GM10266 (cell line): ENCODE data around the gene CNN3.

Source experiments
- DNase-seq: peaks from one replicate; pipeline ENCODE4 v3.0.0; 2012; ENCODE audit errors: extremely low spot score
- CTCF ChIP-seq: IDR thresholded peaks from 2 replicates; pipeline ENCODE4 v1.5.1; 2012; ENCODE audit warnings: mild to moderate bottlenecking, low read depth; ENCODE audit not compliant: control insufficient read depth, insufficient read depth; ENCODE audit errors: missing control alignments

CNN3 gene

GRCh38 chr1:94954263-94955220, 27.6 kb upstream of the CNN3 start:
- DNase-seq: no peak
- TF ChIP-seq CTCF: no peak

GRCh38 chr1:94953746-94954145, 26.8 kb upstream of the CNN3 start:
- TF ChIP-seq CTCF: no peak
- DNase-seq: no peak

GRCh38 chr1:94953107-94953506, 26.2 kb upstream of the CNN3 start:
- TF ChIP-seq CTCF: no peak
- no peak for DNase-seq

- no peak for DNase-seq
- no peak for TF ChIP-seq CTCF
Observed at GRCh38 chr1:94952539-94952938, 25.6 kb upstream of the CNN3 start.

GRCh38 chr1:94951509-94952208, 24.7 kb upstream of the CNN3 start:
- no peak for TF ChIP-seq CTCF
- no peak for DNase-seq

- no peak for TF ChIP-seq CTCF
- DNase-seq: no peak
Observed at GRCh38 chr1:94951046-94951445, 24.1 kb upstream of the CNN3 start.
